Stomach (tissue), 4 donors: ENCODE data around the gene DIPK1B.

Source experiments
- CTCF ChIP-seq, 7 experiments: fragments of 450-650 bp in 4 of 7; fragments of 200-600 bp in 3 of 7; sonication (generic) in 3 of 7; IDR thresholded peaks; one replicate each; pipeline ENCODE4 v1.5.1; 2016 to 2019; ENCODE audit warnings: antibody characterized with exemption in 7 of 7, control low read depth in 2 of 7, mild to moderate bottlenecking in 1 of 7
- EP300 ChIP-seq: sonication (generic); formaldehyde crosslinking; IDR thresholded peaks from one replicate; pipeline ENCODE4 v1.6.1; 2017; ENCODE audit warnings: antibody characterized with exemption

- TF ChIP-seq CTCF (IDR thresholded peaks at IDR 0.05) (no peak), EP300 (no peak)
These were observed 16.4 kb upstream of the DIPK1B start for GRCh38 chr9:136695955-136696354.
